SK-N-DZ (cell line): ENCODE results near the gene PBX3.

Experiments
- DNase-seq: peaks from one replicate; pipeline ENCODE4 v3.0.0-alpha.2; 2015; ENCODE audit warnings: low spot score

PBX3 gene

DNA sequence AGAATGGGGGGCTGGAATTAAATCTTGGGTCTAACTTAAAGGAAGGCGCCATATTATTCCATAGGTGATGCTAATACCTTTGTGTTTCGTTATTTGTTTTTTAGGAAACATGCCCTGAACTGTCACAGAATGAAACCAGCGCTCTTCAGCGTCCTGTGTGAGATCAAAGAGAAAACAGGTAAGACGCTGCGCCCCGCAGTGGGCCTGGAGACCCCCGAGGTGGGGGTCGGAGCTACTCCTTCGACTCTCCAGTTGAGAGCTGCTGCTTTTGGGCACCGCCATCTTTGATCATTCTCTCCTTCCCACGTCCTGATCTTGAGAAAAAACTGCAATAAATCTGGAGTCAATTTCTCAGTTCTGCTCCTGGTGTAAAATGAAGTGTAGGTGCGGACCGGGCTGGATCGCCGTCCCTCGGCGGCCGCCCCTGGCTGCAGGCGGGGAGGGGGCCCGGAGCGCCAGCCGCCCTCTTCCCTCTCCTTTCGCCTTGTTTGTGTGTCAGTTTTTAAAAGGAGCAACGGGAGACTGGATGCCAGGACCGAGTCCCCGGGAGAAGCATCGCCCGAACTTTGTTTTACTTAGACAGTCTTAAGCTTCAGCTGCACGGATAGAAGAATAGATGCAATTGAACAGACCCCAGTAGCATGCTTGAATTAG, 1.4 kb downstream of the PBX3 start:
- peak; percentile 21 for DNase-seq

DNA sequence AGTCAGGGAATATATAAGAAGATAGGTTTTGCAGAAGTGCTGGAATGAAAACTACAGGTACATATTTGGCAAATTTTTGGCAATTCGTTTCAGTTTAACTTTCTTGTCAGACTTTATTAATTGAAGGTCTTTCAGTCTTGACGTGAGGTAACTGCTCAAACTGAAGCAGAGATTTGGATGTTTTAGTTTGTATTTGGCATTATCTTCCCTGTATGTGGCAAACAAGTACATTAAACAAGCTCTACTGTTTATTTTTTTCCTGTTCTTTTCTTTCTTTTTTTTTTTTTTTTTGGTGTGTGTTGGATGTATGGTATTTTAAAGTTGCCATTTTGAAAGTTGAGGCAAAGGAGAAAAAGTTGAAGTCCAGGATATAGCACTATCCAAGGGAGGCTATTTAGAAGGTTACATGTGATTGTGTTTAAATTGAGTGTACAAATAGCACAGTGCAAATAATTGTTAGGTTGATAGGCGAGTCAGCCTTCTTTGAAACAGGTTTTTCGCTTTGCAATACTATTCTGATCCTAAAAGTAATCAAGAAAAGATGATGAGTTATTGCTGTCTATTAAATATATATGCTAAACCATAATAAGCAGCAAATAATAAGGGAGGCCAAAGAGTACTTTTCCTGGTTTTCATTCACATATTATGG, 2.2 kb downstream of the PBX3 start:
- no peak for DNase-seq

DNA sequence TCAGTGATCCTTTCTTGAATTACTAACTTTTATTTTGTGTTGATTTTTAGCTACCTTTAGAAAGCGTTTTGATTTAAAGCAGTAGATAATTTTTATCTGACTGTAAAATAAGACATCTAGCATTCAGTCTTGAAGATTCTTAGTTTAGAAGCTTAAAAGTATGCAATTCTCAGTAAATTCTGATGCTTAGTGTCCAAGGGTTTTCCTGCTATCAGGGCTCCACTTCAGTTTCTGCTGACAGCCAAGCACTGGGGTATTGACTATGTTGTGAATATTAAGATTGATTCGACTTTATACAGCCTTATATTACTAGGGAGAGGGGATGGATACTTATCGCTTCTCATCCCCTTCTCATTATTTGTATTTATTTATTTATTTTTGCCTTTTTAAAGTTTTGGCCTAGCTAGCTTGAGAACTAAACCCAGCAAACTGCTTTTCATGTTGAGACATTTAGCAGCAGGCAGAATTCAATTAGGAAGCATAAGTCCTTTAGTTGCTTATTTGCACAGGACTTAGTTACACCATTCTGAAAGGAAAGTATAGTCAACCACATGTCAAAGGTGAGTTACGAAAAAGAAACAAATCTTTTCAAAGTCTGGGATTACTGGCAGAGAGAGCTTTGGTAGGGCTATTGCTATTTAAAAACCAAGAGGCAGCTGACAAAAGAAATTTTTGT, 2.9 kb downstream of the PBX3 start:
- no peak for DNase-seq

DNA sequence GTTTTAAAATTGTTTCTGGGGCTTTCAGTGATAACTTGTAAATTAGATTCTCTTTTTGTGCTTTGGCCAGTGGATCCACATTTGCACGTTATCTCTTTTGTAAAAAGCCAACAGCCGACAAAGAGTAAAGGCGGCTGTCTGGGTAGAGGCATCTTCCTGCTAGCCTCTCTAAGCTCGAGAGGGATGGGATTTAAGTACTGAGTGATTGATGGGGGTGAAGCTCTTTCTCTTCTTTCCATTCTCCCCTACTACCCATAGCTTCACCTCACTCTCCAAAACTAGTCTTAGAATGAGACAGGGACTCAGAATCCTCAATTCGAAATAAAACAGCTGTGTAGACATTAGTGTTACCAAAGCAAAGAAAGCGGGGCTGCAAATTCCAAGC, 3.4 kb downstream of the PBX3 start:
- peak; percentile 36 for DNase-seq

DNA sequence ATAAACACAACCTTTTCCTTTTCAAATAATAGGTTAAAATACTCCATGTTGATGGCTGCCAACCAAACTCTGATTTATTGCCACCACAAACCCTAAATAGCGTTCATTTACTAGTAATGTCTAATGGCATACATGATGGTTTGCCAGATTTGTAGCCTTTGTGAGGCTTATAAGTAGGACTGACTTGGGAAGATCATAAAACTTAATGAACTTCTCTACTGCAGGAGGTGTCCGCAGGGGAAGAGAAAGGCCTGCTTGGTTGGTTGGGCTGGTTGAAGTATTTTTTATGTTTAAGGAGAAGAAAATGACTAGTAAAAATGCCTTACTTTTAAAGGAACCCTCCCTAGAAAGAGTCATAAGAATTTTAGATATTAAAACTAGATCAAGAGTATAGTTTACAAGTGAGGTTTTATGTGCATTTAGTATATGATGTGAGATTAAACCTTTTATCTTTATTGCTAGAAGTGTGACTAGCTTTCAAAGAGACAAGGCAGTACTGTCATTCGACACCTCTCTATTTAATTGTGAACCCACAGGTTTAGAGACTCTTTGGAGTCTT, 5.0 kb downstream of the PBX3 start:
- no peak for DNase-seq

DNA sequence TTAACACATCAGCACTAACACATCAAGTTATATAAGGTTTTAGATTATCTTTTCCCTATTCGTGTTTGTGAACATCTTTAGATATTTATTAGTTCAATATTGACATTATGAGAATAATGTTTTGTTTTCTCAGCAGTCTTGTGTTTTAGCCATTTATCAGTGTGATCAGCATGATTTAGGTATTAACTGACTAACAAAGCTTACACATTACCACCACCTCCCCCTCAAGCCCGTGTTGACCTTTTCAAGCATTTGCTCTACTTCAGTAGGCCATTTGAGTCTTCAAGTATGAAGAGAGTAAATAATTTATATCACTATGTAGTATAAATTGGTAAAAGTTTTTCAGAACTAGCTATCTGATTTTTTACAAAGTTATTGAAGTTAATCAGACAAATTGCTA, 6.9 kb downstream of the PBX3 start:
- no peak for DNase-seq

DNA sequence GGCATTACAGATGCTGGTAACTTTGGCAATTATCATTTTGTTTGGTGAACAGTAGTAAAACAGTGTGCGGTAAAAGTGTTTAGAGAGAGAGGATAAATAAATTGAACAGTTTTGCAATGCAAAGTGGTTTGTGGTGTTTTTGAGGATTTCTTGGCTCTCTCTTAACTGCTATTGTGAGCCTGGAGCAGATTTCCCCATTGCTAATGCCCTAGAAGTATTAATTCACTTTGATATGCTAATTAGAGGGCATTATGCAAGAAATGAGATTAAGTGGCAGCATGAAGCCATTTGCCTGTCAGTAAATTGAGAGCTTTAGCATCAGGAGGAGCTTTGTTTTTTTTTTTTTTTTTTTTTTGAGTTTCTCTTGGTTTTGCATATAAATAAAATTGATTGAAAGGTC, 8.2 kb downstream of the PBX3 start:
- DNase-seq, result no peak

DNA sequence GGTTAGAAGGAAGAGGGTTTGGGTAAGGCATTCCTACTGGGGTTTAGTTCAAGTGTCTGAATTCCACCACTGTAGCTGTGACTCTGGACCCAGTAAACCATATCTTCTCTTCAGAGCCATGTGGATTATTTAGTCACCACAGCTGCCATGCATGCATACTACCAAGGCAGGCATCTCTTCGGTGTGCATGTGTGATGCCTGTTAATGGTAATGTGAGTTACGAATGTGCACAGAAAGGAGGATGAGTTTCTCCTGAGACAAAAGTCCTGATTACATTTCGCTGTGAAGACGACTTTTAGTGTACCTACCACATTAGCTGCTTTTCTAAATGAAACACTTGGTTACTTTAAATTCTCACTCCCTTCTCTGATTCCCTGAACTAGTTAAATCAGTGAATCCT, 9.3 kb downstream of the PBX3 start:
- no peak for DNase-seq

DNA sequence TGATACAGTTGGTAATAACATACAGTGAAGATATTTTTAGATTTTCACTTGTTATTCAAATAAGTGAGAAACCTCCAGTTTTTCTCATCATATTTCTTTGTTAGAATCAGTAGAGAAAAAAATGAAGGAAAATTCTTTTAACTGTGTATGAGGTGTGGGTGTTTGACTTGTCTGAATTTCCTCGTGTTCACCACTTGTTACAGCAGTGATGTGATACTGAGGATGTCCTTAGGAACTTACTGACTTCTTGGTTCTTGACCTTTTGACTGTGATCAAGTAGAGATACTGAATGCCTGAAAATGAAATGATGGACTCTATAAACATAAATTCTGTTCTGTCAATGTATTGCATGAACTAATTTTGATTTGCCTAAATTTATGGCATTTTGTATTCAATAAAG, 10.7 kb downstream of the PBX3 start:
- DNase-seq, result no peak

DNA sequence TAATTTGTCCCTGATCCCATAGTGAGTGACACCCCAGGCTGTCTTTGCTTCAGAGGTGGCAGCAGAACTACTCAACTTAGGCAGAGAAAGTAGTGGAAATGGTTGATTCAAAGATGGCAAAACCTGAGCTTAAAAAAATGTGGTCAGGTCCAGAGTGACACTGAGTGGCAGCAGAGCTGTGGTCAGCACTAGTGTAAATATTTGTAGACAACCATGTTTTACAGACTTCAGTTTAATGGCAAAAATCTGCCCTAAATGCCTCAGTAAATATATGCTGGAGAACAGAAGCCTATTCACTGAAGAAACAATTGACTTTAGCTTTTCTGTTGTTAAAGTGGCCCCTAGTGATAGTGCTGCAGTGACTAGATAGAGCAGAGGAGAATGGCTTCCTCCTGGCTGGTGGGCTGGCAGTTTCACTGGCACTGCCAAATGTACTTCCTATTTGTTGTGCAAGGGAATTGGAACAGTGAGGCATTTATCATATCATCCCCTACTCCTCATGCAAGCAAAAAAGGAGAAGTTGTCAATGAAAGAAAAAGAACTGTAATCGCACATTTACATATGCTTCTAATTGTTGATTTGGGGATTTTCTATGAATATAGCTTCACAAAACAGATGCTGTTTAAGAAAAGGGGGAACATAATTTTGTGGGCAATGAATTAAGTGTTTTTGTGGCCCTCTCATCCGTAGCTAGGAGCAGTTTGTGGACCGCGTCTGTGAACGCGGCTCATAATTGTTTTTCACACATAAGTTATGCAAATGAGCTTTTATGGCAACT, 12.0 kb downstream of the PBX3 start:
- DNase-seq, result no peak

DNA sequence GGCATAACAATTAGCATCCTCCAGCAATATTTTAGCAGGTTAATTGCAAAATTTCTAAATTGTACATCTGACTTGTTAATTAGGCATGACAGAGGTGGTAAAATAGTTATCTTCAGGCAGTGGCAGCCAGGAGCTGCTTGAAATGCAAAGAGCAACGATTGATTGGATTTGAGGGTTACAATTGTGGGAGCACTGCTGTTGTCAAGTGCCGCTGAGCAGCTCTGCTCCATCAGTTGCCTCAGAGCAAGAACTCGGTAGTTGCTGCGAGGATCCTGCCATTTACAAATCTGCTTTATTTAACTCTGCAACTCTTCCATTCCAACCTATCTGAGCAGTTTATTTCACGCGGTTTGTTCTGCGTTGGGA, 12.6 kb downstream of the PBX3 start:
- DNase-seq, result no peak

DNA sequence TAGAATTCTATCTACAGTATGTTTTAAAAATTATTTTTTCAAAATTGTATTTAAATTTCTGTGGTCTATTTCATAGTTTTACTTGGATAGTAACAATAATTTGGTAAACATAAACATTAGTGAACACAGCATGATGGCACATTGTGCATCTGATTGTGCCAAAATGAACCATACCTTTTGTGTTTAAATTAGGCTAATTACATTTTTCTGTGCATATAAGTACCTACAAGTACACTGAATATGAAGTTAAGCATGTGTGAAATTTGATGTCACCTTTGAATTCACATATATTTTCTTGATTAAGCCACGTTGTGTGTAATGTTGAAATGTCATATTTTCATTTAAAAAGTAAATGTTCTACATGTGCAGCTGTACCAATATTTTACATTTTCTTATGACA, 13.4 kb downstream of the PBX3 start:
- DNase-seq, result no peak

DNA sequence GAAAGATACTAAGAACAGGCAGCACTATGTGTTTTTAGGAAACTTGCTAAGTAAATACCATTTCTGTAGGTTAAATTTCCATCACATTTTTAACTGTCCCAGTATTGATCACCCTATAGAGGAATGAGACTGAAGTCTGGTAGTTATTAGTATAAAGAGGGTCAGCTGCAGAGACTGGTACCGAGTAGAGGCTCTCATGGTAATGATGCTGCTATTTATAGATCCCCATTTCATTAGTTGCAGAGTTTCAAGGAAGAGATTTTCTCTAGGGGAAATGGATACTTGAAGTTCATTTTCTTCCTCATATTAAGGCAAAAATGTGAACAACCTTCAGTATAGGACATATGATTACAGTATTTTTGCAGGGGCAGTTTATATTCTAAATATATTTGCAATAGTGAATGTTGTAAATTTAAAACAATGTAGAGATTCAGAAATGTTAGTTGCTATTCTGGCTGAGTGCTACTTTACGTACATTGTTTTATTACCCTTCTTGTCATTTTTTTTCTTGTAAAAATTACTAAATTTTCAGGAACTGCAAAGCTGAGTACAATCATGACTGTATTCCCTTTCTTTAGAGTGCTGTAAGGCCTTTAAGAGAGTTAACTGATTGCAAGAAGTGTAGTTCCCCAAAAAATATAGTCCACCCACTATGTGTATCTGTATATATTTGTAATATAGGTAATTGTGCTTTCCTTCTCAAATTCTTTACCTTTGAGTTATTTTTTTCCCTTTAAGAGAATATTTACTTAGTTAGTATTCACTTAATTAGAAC, 14.7 kb downstream of the PBX3 start:
- DNase-seq, result no peak

DNA sequence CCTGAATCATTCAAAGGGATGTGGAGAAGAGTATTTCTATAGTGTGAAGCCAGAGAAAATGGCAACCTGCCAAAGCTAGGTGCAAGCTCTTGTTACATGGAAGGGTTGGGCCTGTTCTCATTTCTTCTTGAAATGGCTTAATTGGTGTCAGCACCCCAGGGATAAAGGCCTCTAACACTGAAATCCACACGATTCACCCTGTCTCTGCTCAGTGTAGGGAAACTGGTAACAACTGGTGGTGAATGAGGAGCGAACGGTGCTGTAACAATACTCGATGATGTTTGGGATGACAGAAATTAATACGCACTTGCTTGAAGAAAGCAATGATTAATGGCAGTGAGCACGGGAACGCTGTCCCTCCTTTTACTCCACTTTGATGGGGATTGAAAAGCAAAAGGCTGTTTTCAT, 16.2 kb downstream of the PBX3 start:
- peak; percentile 77 for DNase-seq

DNA sequence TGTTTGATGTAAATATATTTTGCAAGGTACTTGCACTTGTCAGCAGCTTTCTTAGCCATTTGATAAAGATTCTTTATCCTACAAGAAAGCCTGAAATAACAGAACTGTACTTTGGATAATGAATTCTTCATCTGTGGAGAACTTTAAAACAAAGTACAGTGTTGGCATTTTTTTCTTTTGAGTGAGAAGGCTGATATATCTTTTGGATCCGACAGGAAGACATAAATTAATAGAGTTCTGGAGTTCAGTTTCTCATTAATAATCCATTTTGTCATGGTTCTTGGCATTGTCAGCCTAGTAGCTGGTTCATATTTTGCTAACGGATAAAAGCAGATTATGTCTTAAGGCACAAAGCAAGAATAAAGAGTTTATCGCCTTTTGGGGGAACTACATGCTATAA, 17.0 kb downstream of the PBX3 start:
- DNase-seq, result no peak

DNA sequence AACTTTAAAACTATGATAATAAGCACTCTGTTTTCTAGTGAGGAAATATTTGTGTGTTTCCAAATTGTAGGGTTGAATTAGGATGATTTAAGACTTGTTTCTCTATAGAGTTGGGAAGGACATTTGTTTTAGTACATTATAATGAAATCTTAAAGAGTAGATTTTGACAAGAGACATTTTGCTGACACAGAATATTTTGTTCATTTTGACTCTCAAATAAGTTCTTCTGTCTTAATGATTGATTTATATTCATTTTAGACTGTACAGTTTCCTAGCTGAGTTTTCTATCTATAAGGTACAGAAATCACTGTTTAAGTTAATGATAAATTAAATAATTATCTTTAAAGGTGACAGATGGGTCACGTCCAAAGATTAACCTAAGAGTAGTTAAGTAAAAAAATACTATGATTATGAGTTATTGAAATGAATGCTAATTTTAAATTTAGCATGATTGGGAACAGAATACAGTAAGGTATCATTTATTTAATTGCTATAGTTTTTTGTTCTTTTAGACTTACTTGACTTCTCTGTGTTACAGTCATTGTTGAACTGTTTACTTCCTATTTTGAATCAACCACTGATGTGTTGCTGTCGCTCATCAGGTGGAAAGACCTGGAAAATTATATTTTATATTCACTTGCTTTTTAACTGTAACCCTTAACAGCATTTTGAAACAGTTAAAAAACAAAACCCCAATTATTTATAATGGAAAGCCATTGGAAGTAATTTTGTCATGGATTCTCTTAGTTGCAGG, 19.5 kb downstream of the PBX3 start:
- DNase-seq, result no peak

DNA sequence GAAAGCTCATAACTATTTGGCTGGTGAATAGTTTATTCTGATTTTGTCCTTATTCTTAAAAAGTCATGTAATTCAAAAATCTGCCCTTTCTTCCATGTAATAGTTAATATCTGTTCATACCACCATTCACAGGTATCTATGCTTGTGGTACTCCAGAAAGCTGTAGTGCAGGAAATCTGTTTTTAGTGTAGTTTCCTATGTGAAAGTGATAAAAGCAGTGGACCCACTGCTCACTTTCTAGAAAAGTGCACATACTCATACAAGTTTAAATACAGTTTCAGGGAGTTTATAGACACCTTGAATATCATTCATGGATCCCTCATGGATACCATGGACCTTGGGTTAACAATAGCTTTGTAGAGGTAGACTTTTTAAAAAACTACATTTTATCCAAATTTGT, 20.2 kb downstream of the PBX3 start:
- no peak for DNase-seq

DNA sequence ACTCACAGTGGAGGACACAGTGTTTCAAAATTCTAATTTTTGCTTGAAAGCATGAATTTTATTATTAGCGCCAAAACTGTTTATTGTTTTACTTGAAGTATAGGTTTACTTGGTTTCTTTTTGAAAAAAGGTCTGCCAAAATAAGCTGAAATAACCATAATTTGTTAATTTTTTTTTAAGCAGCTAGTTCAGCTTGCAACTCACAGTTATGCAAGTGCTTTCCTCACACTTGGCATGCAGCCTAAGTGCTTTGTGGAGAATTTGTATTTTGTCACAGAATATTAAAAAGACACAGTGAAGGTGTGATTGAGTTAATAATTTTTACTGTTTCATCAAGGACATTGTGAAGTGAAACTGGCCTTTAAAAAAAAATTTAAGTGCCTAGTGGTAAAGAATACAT, 21.6 kb downstream of the PBX3 start:
- DNase-seq, result no peak

DNA sequence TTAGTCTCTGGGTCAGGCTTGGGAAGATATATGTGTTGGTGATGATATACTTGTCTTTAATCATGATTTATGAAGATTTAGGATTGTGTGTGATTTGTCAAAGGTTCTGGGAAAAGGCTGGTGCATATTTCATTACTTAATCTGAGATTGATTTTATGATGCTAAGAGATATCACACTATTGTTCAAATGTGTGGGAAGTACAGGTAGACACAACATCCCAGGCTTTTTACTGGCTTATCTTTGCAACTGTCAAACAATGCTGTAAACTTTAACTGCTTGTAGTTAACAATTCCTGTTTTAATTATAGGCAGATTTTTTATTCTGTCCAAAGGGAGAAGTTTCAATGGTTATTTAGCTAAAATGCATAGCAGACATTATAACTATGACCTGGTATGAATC, 23.9 kb downstream of the PBX3 start:
- no peak for DNase-seq

DNA sequence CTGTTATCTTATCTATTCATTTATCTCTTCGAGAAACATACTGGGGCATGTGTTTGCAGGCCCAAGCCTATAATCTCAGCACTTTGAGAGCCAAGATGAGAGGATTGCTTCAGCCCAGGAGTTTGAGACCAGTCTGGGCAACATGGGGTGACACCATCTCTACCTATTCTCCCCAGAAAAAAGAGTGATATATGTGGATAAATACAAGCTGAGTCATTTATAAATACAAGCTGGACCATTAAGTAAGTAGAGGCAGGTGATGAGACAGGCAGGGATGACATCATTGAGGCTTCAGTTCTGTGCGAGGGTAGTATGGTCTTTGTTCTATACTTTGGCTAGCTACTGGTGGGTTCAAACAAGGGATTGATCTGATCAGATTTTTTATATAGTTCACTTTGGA, 25.6 kb downstream of the PBX3 start:
- DNase-seq, result no peak

DNA sequence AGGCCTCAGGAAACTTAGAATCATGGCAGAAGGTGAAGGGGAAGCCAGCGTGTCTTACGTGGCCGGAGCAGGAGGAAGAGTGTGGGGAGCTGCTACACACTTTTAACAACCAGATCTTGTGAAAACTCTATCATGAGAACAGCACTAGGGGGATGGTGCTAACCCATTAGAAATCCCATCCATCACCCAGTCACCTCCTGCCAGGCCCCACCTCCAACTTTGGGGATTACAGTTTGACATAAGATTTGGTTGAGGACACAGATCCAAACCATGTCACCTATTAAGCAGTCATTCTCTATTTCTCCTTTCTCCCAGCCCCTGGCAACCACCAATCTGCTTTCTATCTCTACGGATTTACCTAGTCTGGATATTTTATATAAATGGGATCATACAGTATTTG, 26.9 kb downstream of the PBX3 start:
- no peak for DNase-seq
